ENCODE measurements around the gene PPP3CA. TPM values are rescaled to one million over a fixed set of nuclear protein-coding genes. Genes with fewer than 3 reads are reported as not detected.

Gene PPP3CA
- total and polyA plus RNA-seq, 2 of the 13 experiments (the other 11 are each of a cell fraction or from before 2014, with no cell fraction given) = 4.8 to 13.2 TPM

DNA sequence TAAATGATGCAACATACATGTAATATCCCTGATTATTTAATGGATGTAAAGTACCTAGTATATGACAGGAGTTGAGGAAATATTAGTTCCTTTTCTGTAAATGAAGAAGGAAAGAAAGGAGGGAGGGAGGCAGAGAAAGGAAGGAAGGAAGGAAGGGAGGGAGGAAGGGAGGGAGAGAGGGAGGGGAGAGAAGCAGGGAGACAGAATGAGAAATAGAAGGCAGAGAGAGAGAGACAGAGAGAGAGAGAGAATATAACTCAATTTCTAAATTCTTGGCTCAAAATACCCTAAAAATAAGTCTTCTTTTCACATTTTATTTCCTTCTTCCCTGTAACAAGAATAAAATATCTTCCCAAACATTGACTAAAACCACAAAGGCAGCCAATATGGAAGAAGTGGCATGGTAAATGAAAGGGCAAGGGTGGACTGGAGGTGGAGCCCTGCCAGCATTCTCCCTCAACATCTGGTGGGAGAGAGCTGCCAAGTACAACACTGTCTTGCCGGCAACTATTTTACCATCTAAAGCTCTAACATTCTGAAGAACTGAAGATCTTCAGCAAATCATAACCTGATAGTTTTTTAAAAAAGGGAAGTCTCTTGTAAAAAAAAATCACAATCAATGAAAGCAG, 245.1 kb downstream of the PPP3CA start (continued):
- TF ChIP-seq IRX3 (CRISPR knock-in tag; IDR thresholded peaks at IDR 0.05; ENCODE audit: borderline replicate concordance, low read depth) = no peak

DNA sequence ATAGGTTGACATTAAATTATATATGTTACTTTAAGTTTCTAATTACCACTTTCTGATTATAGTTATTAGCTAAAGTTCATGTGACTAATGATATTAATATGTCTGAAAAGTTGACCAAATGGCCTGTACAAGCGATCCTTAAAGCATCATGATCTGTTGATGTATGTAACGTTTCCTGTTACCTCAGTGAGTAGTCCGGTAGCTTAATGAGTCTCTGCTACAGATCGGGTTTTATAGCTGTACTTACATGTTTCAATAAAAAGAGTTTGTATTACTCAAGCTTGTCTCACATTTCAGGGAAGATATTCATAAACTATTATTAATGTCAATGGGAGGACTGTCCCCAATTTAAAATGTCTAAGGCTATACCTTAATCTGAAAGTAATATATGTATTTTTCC, 246.3 kb downstream of the PPP3CA start:
- ChIA-PET POLR2A (no interaction called here), CTCF (ENCODE audit: low intra/inter-chr PET ratio, low total read pairs) (no interaction called here)
- no peak overlapping the region for H2AFZ ChIP-seq (ENCODE audit: low read length)
- H3K9ac ChIP-seq (ENCODE audit: insufficient read depth, low read depth, low read length) = no peak overlapping the region
- whole genome bisulfite sequencing (ENCODE audit: low lambda C conversion rate) = 98% methylated on average over 4 of the region's 4 CpGs
- intact Hi-C loops (cut with micrococcal nuclease; ENCODE audit: unreplicated experiment) = no loop called here
- H3K27me3 ChIP-seq (ENCODE audit: control insufficient read depth in 1 of 2, insufficient read depth in 2 of 2, low read length in 2 of 2) = no peaks in the 10 kb centered on the region
- in situ Hi-C loops (cut with HindIII; ENCODE audit: extremely low pct_ligation_motif_present, low pct_unique_long_range_greater_than_20kb) = no loop called here
- no peak for ATAC-seq
- H3K4me3 ChIP-seq (replicated peaks in 1 of 3; ENCODE audit: insufficient read depth in 1 of 3, low read depth in 2 of 3, low read length in 3 of 3) = no peak overlapping the region
- H3K4me2 ChIP-seq (ENCODE audit: low read depth, low read length) = no peak overlapping the region
- no peaks in the 10 kb centered on the region for H3K4me1 ChIP-seq (ENCODE audit: insufficient read depth, low read length)
- no peak overlapping the region for H3K27ac ChIP-seq (ENCODE audit: extremely low read length, insufficient read depth, low read length)
- no TSS peak for BruUV-seq (replicated peaks)
- H3K9me3 ChIP-seq (ENCODE audit: low read length) = no peaks in the 10 kb centered on the region
- no peak for FAIRE-seq
- no peaks in the 10 kb centered on the region for H3K79me2 ChIP-seq (ENCODE audit: insufficient read depth, low read length)
- H4K20me1 ChIP-seq (ENCODE audit: insufficient read depth, low read length) = no peaks in the 10 kb centered on the region
- DNase-seq (ENCODE audit: low spot score) = no peak
- no peaks in the 10 kb centered on the region; a peak in 1 of 5 replicates for H3K36me3 ChIP-seq (replicated peaks in 1 of 2; ENCODE audit: control insufficient read depth in 1 of 2, insufficient read depth in 2 of 2, low read length in 2 of 2)
- TF ChIP-seq NR2F1 (CRISPR knock-in tag; IDR thresholded peaks at IDR 0.05) = no peak
- TF ChIP-seq MAFF (IDR thresholded peaks at IDR 0.05; ENCODE audit: low read depth, low read length) = no peak
- no peak for TF ChIP-seq MEIS1 (CRISPR knock-in tag; IDR thresholded peaks at IDR 0.05; ENCODE audit: borderline replicate concordance)
- no peak for TF ChIP-seq ZNF33A (CRISPR knock-in tag; IDR thresholded peaks at IDR 0.05; ENCODE audit: borderline replicate concordance)
- no peak for TF ChIP-seq NCOA2 (CRISPR knock-in tag; IDR thresholded peaks at IDR 0.05)
- TF ChIP-seq, protein P1, sequence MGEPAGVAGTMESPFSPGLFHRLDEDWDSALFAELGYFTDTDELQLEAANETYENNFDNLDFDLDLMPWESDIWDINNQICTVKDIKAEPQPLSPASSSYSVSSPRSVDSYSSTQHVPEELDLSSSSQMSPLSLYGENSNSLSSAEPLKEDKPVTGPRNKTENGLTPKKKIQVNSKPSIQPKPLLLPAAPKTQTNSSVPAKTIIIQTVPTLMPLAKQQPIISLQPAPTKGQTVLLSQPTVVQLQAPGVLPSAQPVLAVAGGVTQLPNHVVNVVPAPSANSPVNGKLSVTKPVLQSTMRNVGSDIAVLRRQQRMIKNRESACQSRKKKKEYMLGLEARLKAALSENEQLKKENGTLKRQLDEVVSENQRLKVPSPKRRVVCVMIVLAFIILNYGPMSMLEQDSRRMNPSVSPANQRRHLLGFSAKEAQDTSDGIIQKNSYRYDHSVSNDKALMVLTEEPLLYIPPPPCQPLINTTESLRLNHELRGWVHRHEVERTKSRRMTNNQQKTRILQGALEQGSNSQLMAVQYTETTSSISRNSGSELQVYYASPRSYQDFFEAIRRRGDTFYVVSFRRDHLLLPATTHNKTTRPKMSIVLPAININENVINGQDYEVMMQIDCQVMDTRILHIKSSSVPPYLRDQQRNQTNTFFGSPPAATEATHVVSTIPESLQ (CRISPR knock-in tag; conservative IDR thresholded peaks at IDR 0.05) = no peak
- TF ChIP-seq ZNF629 (CRISPR knock-in tag; conservative IDR thresholded peaks at IDR 0.05) = no peak
- TF ChIP-seq, protein P2, sequence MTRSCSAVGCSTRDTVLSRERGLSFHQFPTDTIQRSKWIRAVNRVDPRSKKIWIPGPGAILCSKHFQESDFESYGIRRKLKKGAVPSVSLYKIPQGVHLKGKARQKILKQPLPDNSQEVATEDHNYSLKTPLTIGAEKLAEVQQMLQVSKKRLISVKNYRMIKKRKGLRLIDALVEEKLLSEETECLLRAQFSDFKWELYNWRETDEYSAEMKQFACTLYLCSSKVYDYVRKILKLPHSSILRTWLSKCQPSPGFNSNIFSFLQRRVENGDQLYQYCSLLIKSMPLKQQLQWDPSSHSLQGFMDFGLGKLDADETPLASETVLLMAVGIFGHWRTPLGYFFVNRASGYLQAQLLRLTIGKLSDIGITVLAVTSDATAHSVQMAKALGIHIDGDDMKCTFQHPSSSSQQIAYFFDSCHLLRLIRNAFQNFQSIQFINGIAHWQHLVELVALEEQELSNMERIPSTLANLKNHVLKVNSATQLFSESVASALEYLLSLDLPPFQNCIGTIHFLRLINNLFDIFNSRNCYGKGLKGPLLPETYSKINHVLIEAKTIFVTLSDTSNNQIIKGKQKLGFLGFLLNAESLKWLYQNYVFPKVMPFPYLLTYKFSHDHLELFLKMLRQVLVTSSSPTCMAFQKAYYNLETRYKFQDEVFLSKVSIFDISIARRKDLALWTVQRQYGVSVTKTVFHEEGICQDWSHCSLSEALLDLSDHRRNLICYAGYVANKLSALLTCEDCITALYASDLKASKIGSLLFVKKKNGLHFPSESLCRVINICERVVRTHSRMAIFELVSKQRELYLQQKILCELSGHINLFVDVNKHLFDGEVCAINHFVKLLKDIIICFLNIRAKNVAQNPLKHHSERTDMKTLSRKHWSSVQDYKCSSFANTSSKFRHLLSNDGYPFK (CRISPR knock-in tag; IDR thresholded peaks at IDR 0.05; ENCODE audit: borderline replicate concordance) = no peak
- TF ChIP-seq ZSCAN29 (CRISPR knock-in tag; conservative IDR thresholded peaks at IDR 0.05) = no peak
